ENCODE measurements around the gene TP53BP2. TPM values are rescaled to one million over a fixed set of nuclear protein-coding genes. Genes with fewer than 3 reads are reported as not detected.

TP53BP2 gene
- total RNA-seq, 2 experiments from 2014 or later, result 21.1 to 21.7 TPM

- intact Hi-C loops (cut with micrococcal nuclease; ENCODE audit: unreplicated experiment), result no loop called here
- Histone ChIP-seq H3K4me2 (ENCODE audit: low read length) (peak overlapping the region; percentile 32), H4K20me1 (ENCODE audit: insufficient read depth, low read length) (no peaks in the 10 kb centered on the region), H3K79me2 (ENCODE audit: insufficient read depth, low read depth, low read length) (no peaks in the 10 kb centered on the region), H3K4me1 (ENCODE audit: insufficient read depth, low read length, poor library complexity, severe bottlenecking) (peaks cover 12% of the 10 kb centered on the region), H3K9me2 (ENCODE audit: insufficient read depth, low read length) (no peaks in the 10 kb centered on the region), H2AFZ (ENCODE audit: low read length) (peak overlapping the region; percentile 55), H3K27ac (ENCODE audit: low read depth, low read length, poor library complexity, severe bottlenecking) (no peak overlapping the region), H3K4me3 (ENCODE audit: low read depth, low read length, poor library complexity, severe bottlenecking) (no peak overlapping the region), H3K36me3 (ENCODE audit: insufficient read depth, low read length) (no peaks in the 10 kb centered on the region), H3K9me3 (ENCODE audit: low read length) (no peaks in the 10 kb centered on the region)
- CTCF ChIA-PET (ENCODE audit: unreplicated experiment), result no interaction called here
- POLR2A ChIA-PET, result no interaction called here
- no peak for TF ChIP-seq EZH2phosphoT487 (IDR thresholded peaks at IDR 0.05; ENCODE audit: borderline replicate concordance, low read depth, low read length)
- no peak for TF ChIP-seq CTCF (conservative IDR thresholded peaks at IDR 0.05; ENCODE audit: low read length)
- no TSS peak for BruUV-seq (replicated peaks)
- DNase-seq (ENCODE audit: low spot score), result peak; percentile 5
Observed at GRCh38 chr1:223887747-223888418, 42.1 kb upstream of the TP53BP2 start.

GRCh38 chr1:223886516-223886921, 40.8 kb upstream of the TP53BP2 start:
- no TSS peak for BruUV-seq (replicated peaks)
- Histone ChIP-seq H2AFZ (ENCODE audit: low read length) (no peak overlapping the region), H4K20me1 (ENCODE audit: insufficient read depth, low read length) (no peaks in the 10 kb centered on the region), H3K4me2 (ENCODE audit: low read length) (no peak overlapping the region), H3K27ac (ENCODE audit: low read depth, low read length, poor library complexity, severe bottlenecking) (no peak overlapping the region), H3K9me2 (ENCODE audit: insufficient read depth, low read length) (no peaks in the 10 kb centered on the region), H3K79me2 (ENCODE audit: insufficient read depth, low read depth, low read length) (no peaks in the 10 kb centered on the region), H3K36me3 (ENCODE audit: insufficient read depth, low read length) (no peaks in the 10 kb centered on the region), H3K4me3 (ENCODE audit: low read depth, low read length, poor library complexity, severe bottlenecking) (no peak overlapping the region), H3K9me3 (ENCODE audit: low read length) (no peaks in the 10 kb centered on the region), H3K4me1 (ENCODE audit: insufficient read depth, low read length, poor library complexity, severe bottlenecking) (peaks cover 12% of the 10 kb centered on the region)
- ChIA-PET CTCF (ENCODE audit: unreplicated experiment) (no interaction called here), POLR2A (no interaction called here)
- DNase-seq (ENCODE audit: low spot score), result no peak
- intact Hi-C loops (cut with micrococcal nuclease; ENCODE audit: unreplicated experiment), result no loop called here
- TF ChIP-seq EZH2phosphoT487 (IDR thresholded peaks at IDR 0.05; ENCODE audit: borderline replicate concordance, low read depth, low read length), result no peak
- no peak for TF ChIP-seq CTCF (conservative IDR thresholded peaks at IDR 0.05; ENCODE audit: low read length)

- no TSS peak for BruUV-seq (replicated peaks)
- POLR2A ChIA-PET, result interaction anchor here (0.6 kb wide), 1 partner anchor 154 kb away, joined by 3 read pairs; no protein-coding TSS in a partner anchor
- Histone ChIP-seq H3K4me1 (ENCODE audit: insufficient read depth, low read length, poor library complexity, severe bottlenecking) (peaks cover 12% of the 10 kb centered on the region), H3K27ac (ENCODE audit: low read depth, low read length, poor library complexity, severe bottlenecking) (no peak overlapping the region), H3K79me2 (ENCODE audit: insufficient read depth, low read depth, low read length) (no peaks in the 10 kb centered on the region), H3K4me3 (ENCODE audit: low read depth, low read length, poor library complexity, severe bottlenecking) (no peak overlapping the region), H3K9me3 (ENCODE audit: low read length) (no peaks in the 10 kb centered on the region), H4K20me1 (ENCODE audit: insufficient read depth, low read length) (no peaks in the 10 kb centered on the region), H3K36me3 (ENCODE audit: insufficient read depth, low read length) (no peaks in the 10 kb centered on the region), H2AFZ (ENCODE audit: low read length) (no peak overlapping the region), H3K9me2 (ENCODE audit: insufficient read depth, low read length) (no peaks in the 10 kb centered on the region), H3K4me2 (ENCODE audit: low read length) (no peak overlapping the region)
- DNase-seq (ENCODE audit: low spot score), result no peak
- TF ChIP-seq EZH2phosphoT487 (IDR thresholded peaks at IDR 0.05; ENCODE audit: borderline replicate concordance, low read depth, low read length) (no peak), CTCF (conservative IDR thresholded peaks at IDR 0.05; ENCODE audit: low read length) (no peak)
- intact Hi-C loops (cut with micrococcal nuclease; ENCODE audit: unreplicated experiment), result no loop called here
- CTCF ChIA-PET (ENCODE audit: unreplicated experiment), result no interaction called here
Observed at GRCh38 chr1:223885614-223886013, 39.9 kb upstream of the TP53BP2 start.

Measured in OCI-LY7 (cell line).